ENCODE results near the gene PITPNB.

DNA sequence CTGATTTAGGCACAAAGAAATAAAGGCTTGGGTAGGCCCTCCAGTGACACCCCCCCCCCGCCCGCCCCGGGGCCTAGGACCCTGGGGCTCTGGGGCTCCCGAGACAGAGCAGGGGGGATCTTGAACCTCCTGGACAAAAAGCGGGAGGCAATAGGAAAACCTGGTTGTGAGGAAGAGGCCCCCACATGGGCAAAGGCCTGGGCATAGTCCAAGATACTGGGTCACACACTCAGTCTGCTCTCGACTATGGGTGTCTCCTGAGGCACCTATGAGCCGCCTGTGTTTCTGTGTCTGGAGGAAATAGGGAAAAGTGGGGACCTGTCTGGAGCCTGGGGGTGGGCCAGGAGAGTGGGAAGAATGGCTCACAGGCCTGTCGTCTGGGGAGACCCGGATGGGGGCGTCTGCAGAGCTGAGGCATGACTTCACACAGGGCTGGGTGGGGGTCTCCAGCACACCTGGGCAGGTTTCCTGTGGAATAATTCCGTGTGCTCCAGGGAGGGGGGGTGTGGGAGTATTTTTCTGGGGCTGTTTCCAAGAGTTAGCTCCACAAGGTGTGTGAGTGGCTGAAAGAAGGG, 115.1 kb downstream of the PITPNB start:
- TF ChIP-seq, protein P1, sequence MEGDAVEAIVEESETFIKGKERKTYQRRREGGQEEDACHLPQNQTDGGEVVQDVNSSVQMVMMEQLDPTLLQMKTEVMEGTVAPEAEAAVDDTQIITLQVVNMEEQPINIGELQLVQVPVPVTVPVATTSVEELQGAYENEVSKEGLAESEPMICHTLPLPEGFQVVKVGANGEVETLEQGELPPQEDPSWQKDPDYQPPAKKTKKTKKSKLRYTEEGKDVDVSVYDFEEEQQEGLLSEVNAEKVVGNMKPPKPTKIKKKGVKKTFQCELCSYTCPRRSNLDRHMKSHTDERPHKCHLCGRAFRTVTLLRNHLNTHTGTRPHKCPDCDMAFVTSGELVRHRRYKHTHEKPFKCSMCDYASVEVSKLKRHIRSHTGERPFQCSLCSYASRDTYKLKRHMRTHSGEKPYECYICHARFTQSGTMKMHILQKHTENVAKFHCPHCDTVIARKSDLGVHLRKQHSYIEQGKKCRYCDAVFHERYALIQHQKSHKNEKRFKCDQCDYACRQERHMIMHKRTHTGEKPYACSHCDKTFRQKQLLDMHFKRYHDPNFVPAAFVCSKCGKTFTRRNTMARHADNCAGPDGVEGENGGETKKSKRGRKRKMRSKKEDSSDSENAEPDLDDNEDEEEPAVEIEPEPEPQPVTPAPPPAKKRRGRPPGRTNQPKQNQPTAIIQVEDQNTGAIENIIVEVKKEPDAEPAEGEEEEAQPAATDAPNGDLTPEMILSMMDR (IDR thresholded peaks at IDR 0.05): no peak
- no peak for TF ChIP-seq POLR2AphosphoS5 (IDR thresholded peaks at IDR 0.05)
- TF ChIP-seq EP300 (IDR thresholded peaks at IDR 0.05): no peak
